ENCODE results near the gene ELOA. TPM values are rescaled to one million over a fixed set of nuclear protein-coding genes. Genes with fewer than 3 reads are reported as not detected.
A peak's percentile ranks its signal among the peaks of the same experiment; 100 is the strongest.

ELOA gene
- total and polyA plus RNA-seq, 2 of the 13 experiments (the other 11 are each of a cell fraction or from before 2014, with no cell fraction given), result 14.2 to 28.5 TPM

DNA sequence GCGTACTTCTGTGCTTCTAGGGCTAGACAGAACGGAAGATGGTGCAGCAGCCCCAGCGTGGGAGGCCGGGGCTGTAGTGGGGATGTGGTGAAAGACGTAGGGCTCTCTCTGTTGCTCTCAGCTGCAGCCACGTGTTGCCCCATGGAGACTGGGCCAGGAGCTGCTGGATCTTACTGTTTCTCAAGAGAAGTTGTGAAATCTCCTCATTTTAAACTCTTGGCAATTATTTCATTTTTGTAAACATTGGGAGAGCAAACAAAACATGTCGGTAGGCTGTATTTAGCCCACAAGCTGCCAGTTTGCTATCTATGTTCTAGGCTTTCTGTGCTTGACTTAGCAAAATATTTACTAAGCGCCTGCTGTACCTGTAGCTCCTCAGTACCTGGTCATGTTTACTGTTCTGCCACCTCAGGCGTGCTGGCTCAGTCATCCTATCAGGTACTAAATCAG, 15.9 kb upstream of the ELOA start (continued):
- TF ChIP-seq ZNF407 (CRISPR knock-in tag; IDR thresholded peaks at IDR 0.05; ENCODE audit: not compliant biosample characterization) (no peak), THAP8 (CRISPR knock-in tag; IDR thresholded peaks at IDR 0.05; ENCODE audit: borderline replicate concordance) (no peak), CBX2 (IDR thresholded peaks at IDR 0.05; ENCODE audit: low read depth, low read length) (no peak), CBX2 (CRISPR knock-in tag; IDR thresholded peaks at IDR 0.05; ENCODE audit: low read depth) (no peak), ZMAT5 (CRISPR knock-in tag; IDR thresholded peaks at IDR 0.05; ENCODE audit: borderline replicate concordance, low read depth) (no peak), ZBTB7B (CRISPR knock-in tag; IDR thresholded peaks at IDR 0.05) (no peak), ZNF292 (CRISPR knock-in tag; IDR thresholded peaks at IDR 0.05; ENCODE audit: borderline replicate concordance, low read depth) (peak; percentile 65; the same call in 1 of the 2 replicates), ARNTL (CRISPR knock-in tag; IDR thresholded peaks at IDR 0.05) (peak; percentile 69), NONO (IDR thresholded peaks at IDR 0.05) (no peak), NONO (CRISPR knock-in tag; conservative IDR thresholded peaks at IDR 0.05) (no peak; the same call in 1 of the 2 replicates), ZNF570 (CRISPR knock-in tag; IDR thresholded peaks at IDR 0.05; ENCODE audit: borderline replicate concordance) (no peak), ZNF496 (CRISPR knock-in tag; IDR thresholded peaks at IDR 0.05; ENCODE audit: insufficient replicate concordance) (no peak), MTA1 (CRISPR knock-in tag; IDR thresholded peaks at IDR 0.05; ENCODE audit: borderline replicate concordance) (no peak), DRAP1 (CRISPR knock-in tag; IDR thresholded peaks at IDR 0.05) (peak; percentile 55; the same call in 1 of the 2 replicates), ZNF790 (CRISPR knock-in tag; IDR thresholded peaks at IDR 0.05; ENCODE audit: borderline replicate concordance) (no peak)
- TF ChIP-seq, protein P1, sequence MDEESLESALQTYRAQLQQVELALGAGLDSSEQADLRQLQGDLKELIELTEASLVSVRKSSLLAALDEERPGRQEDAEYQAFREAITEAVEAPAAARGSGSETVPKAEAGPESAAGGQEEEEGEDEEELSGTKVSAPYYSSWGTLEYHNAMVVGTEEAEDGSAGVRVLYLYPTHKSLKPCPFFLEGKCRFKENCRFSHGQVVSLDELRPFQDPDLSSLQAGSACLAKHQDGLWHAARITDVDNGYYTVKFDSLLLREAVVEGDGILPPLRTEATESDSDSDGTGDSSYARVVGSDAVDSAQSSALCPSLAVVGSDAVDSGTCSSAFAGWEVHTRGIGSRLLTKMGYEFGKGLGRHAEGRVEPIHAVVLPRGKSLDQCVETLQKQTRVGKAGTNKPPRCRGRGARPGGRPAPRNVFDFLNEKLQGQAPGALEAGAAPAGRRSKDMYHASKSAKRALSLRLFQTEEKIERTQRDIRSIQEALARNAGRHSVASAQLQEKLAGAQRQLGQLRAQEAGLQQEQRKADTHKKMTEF (CRISPR knock-in tag; IDR thresholded peaks at IDR 0.05), result peak; percentile 58; the same call in 1 of the 2 replicates
- TF ChIP-seq, protein P2, sequence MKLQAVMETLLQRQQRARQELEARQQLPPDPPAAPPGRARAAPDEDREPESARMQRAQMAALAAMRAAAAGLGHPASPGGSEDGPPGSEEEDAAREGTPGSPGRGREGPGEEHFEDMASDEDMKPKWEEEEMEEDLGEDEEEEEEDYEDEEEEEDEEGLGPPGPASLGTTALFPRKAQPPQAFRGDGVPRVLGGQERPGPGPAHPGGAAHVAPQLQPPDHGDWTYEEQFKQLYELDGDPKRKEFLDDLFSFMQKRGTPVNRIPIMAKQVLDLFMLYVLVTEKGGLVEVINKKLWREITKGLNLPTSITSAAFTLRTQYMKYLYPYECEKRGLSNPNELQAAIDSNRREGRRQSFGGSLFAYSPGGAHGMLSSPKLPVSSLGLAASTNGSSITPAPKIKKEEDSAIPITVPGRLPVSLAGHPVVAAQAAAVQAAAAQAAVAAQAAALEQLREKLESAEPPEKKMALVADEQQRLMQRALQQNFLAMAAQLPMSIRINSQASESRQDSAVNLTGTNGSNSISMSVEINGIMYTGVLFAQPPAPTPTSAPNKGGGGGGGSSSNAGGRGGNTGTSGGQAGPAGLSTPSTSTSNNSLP (IDR thresholded peaks at IDR 0.05; ENCODE audit: low read depth, low read length), result no peak
